ENCODE measurements around the gene BRIP1.

Gene BRIP1

DNA sequence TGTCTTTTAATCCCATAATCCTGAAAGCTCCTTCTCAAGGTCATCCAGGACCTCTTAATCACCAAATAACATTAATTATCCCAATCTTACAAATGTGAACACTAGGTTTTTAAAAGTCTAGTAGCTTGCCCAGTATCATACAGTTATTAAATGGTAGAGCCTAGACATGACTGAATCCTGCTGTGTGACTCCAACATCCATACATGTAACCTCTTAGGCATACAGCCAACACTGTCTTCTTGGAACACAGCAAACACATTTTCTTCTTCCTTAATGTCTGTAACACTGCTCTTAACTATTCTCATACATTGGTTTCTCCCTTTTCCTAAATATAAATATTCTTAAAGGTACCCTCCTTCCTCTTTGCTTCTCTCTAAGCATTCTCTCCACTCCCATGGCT lies 13.7 kb downstream of the BRIP1 start:
- no peaks in the 10 kb centered on the region for H4K20me1 ChIP-seq (ENCODE audit: insufficient read depth, low read length)
- no peaks in the 10 kb centered on the region for H3K79me2 ChIP-seq (ENCODE audit: low read length)
- H3K9ac ChIP-seq (ENCODE audit: low read length): no peak overlapping the region
- H2AFZ ChIP-seq (ENCODE audit: low read depth, low read length): no peak overlapping the region
- H3K4me1 ChIP-seq (ENCODE audit: low read length): no peaks in the 10 kb centered on the region
- H3K9me3 ChIP-seq (ENCODE audit: insufficient read depth, low read length): no peaks in the 10 kb centered on the region
- TF ChIP-seq, protein P1, sequence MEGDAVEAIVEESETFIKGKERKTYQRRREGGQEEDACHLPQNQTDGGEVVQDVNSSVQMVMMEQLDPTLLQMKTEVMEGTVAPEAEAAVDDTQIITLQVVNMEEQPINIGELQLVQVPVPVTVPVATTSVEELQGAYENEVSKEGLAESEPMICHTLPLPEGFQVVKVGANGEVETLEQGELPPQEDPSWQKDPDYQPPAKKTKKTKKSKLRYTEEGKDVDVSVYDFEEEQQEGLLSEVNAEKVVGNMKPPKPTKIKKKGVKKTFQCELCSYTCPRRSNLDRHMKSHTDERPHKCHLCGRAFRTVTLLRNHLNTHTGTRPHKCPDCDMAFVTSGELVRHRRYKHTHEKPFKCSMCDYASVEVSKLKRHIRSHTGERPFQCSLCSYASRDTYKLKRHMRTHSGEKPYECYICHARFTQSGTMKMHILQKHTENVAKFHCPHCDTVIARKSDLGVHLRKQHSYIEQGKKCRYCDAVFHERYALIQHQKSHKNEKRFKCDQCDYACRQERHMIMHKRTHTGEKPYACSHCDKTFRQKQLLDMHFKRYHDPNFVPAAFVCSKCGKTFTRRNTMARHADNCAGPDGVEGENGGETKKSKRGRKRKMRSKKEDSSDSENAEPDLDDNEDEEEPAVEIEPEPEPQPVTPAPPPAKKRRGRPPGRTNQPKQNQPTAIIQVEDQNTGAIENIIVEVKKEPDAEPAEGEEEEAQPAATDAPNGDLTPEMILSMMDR (IDR thresholded peaks at IDR 0.05; ENCODE audit: low read depth, low read length): no peak
- H3K4me3 ChIP-seq (ENCODE audit: low read length): no peak overlapping the region
- H3K36me3 ChIP-seq (replicated peaks; ENCODE audit: low read depth, low read length): peaks cover 31% of the 10 kb centered on the region
- no peak overlapping the region for H3K4me2 ChIP-seq (ENCODE audit: low read length)
- H3K27ac ChIP-seq (ENCODE audit: low read length): no peak overlapping the region
- no peaks in the 10 kb centered on the region for H3K27me3 ChIP-seq (ENCODE audit: low read depth, low read length)

DNA sequence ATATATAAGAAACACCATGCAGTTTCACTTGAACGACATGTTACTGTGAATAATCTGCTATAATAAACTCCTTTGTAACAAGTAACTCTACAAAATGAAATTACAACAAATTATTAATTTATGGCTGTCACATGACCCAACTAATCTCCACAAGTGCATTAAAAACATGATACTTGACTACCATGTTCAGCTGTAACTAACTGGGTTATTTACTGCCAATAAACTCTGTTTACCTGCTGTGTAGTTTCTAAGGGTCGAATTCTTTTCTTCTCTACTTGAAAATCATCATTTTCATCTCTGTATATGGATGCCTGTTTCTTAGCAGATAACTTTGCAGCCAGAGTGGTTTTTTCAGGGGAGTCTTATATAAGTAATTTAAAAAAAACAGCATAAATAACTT lies 14.4 kb downstream of the BRIP1 start:
- TF ChIP-seq EZH2phosphoT487 (IDR thresholded peaks at IDR 0.05; ENCODE audit: low read depth): no peak
- TF ChIP-seq, protein P1 (IDR thresholded peaks at IDR 0.05; ENCODE audit: low read depth, low read length): no peak
- no peaks in the 10 kb centered on the region for H3K9me3 ChIP-seq (ENCODE audit: insufficient read depth, low read length)
- H3K4me1 ChIP-seq (ENCODE audit: low read length): no peaks in the 10 kb centered on the region

DNA sequence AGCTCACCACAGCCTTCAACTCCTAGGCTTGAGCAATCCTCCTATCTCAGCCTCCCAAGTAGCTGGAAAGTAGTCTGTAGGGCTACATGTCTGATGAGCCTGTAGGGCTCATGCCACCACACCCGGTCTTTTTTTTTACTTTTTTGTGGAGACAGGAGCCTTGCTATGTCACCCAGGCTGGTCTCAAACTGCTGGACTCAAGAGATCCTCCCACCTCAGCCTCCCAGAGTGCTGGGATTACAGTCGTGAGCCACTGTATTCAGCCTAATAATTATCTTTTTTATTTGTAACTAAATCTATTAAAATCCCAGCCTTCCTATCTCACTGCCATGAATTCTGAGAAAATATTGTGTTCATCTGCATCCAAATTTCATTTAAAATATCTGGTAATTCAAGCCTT lies 15.1 kb downstream of the BRIP1 start:
- no peak overlapping the region for H3K4me3 ChIP-seq (ENCODE audit: low read length)
- H3K9me3 ChIP-seq (ENCODE audit: insufficient read depth, low read length): no peaks in the 10 kb centered on the region
- no peaks in the 10 kb centered on the region for H3K27me3 ChIP-seq (ENCODE audit: low read depth, low read length)
- H2AFZ ChIP-seq (ENCODE audit: low read depth, low read length): no peak overlapping the region
- H3K4me1 ChIP-seq (ENCODE audit: low read length): no peaks in the 10 kb centered on the region
- no peak overlapping the region for H3K9ac ChIP-seq (ENCODE audit: low read length)
- H3K79me2 ChIP-seq (ENCODE audit: low read length): no peaks in the 10 kb centered on the region
- H3K27ac ChIP-seq (ENCODE audit: low read length): no peak overlapping the region
- H3K36me3 ChIP-seq (replicated peaks; ENCODE audit: low read depth, low read length): peaks cover 33% of the 10 kb centered on the region
- TF ChIP-seq EZH2phosphoT487 (IDR thresholded peaks at IDR 0.05; ENCODE audit: low read depth): no peak
- TF ChIP-seq, protein P1 (IDR thresholded peaks at IDR 0.05; ENCODE audit: low read depth, low read length): no peak
- H3K4me2 ChIP-seq (ENCODE audit: low read length): no peak overlapping the region
- H4K20me1 ChIP-seq (ENCODE audit: insufficient read depth, low read length): no peaks in the 10 kb centered on the region

More for the DNA sequence above, 14.4 kb downstream of the BRIP1 start:
- Histone ChIP-seq H4K20me1 (ENCODE audit: insufficient read depth, low read length) (no peaks in the 10 kb centered on the region), H3K9ac (ENCODE audit: low read length) (no peak overlapping the region), H3K36me3 (replicated peaks; ENCODE audit: low read depth, low read length) (peaks cover 33% of the 10 kb centered on the region), H3K79me2 (ENCODE audit: low read length) (no peaks in the 10 kb centered on the region), H2AFZ (ENCODE audit: low read depth, low read length) (no peak overlapping the region), H3K4me2 (ENCODE audit: low read length) (no peak overlapping the region), H3K27me3 (ENCODE audit: low read depth, low read length) (no peaks in the 10 kb centered on the region), H3K4me3 (ENCODE audit: low read length) (no peak overlapping the region), H3K27ac (ENCODE audit: low read length) (no peak overlapping the region)

DNA sequence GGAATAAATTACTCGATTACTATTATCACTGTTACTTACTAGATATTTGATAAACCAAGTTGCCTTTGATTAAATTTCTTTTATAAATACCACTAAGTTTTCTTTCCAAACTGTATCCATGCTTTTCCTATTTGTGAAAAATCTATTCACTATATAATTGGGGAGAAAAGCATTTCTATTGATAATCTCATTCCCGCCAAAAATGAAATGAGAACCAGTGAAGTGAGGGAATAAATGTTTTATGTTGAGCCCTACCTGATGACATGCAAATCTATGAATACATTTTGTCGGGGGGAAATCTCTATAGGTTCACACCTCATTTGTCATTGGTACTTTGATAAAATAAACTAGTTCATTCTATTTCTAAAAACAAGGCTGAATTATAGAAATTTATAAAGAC lies 15.7 kb downstream of the BRIP1 start:
- Histone ChIP-seq H3K36me3 (replicated peaks; ENCODE audit: low read depth, low read length) (peaks cover 32% of the 10 kb centered on the region), H3K9ac (ENCODE audit: low read length) (no peak overlapping the region)
- no peak for TF ChIP-seq EZH2phosphoT487 (IDR thresholded peaks at IDR 0.05; ENCODE audit: low read depth)
- TF ChIP-seq, protein P1 (IDR thresholded peaks at IDR 0.05; ENCODE audit: low read depth, low read length): no peak

More for the DNA sequence above, 15.7 kb downstream of the BRIP1 start:
- H3K79me2 ChIP-seq (ENCODE audit: low read length): no peaks in the 10 kb centered on the region
- no peaks in the 10 kb centered on the region for H3K9me3 ChIP-seq (ENCODE audit: insufficient read depth, low read length)
- H2AFZ ChIP-seq (ENCODE audit: low read depth, low read length): no peak overlapping the region
- H3K27me3 ChIP-seq (ENCODE audit: low read depth, low read length): no peaks in the 10 kb centered on the region
- no peak overlapping the region for H3K4me3 ChIP-seq (ENCODE audit: low read length)
- no peak overlapping the region for H3K4me2 ChIP-seq (ENCODE audit: low read length)
- no peak overlapping the region for H3K27ac ChIP-seq (ENCODE audit: low read length)
- no peaks in the 10 kb centered on the region for H3K4me1 ChIP-seq (ENCODE audit: low read length)
- H4K20me1 ChIP-seq (ENCODE audit: insufficient read depth, low read length): no peaks in the 10 kb centered on the region

Measured in OCI-LY3 (cell line).